ENCODE data around the gene TSHZ2.

The TSHZ2 gene

DNA sequence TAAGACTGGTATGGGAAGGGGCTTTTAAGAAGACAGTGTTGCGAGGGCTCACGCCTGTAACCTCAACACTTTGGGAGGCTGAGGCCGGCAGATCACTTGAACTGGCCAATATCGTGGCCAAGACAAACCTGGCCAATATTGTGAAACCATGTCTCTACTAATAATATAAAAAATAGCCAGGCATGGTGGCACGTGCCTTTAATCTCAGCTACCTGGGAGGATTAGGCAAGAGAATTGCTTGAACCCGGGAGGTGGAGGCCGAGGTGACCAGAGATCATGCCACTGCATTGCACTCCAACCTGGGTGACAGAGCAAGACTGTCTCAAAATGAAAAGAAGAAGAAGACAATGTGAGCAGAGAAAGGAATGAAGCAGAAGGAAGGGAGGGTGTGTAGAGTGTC is 242.2 kb downstream of the TSHZ2 start:
- DNase-seq, result no peak

DNA sequence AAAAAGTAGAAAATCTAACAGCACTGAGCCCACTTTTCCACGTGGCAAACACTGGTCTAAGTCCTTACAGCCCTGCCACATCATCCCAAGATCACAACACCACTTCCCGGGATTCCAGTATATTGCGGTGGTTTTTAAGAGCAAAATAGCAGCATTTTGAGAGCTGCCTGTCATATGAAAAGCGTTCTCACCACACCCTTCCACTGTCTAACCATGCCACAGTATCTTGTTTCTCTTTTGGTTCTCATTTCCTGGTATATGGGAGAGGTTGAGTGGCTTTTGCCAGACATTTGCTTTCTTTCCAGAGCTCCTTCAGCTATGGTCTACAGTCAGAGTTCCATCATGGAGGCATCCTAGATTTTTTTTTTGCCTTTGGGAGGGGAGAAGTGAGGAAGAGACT is 243.0 kb downstream of the TSHZ2 start:
- no peak for DNase-seq

DNA sequence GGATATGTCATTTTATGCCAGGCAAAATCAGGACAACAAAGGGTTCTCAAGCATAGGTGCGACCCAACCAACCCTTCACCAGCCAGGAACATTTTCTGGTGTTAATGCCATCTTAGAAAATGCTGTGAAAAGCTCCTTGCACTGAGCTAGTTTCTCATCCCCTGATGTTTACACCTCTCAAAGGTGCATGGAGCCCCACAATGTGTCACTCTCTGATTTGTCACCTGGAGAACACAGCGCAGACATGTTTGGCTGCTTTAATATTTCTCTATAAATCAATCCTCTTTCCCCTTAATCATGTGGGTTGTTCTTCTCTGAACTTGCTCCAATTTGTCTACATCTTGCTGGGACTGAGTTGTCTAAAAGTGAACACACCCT is 244.3 kb downstream of the TSHZ2 start:
- no peak for DNase-seq

DNA sequence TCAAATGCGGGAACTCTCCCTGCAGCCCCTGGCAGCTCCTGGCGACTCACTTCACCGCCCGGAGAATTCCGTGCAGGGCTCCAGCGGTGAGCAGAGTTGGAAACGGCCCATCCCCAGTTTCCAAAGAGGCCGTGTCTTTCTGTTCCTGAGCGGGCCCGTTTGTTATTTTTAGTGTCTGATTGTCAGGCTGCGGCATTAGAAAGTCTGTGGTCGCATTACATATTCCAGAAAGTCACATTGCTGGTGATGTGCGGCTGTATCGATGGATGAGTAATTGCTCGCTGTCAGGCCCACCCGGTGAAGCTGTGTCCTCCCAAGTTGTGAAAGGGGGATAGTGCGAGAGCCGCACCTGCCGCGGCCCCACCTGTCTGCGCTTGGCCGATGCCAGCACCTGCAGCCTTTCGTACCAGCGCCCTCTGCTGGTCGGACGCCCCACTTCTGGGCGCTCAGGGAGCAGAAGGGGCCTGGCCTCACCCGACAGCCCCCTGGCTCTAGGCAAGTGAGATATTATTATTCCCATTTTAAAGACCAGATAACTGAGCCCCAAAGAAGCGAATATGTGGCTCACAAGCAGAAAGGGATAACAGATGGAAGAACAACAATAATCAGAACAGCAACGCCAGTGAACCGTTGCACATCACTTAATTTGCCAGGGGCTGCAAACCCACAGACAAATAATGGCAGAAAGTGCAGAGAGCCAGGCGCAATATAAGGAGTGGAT is 244.9 kb downstream of the TSHZ2 start:
- DNase-seq, result peak; percentile 76

DNA sequence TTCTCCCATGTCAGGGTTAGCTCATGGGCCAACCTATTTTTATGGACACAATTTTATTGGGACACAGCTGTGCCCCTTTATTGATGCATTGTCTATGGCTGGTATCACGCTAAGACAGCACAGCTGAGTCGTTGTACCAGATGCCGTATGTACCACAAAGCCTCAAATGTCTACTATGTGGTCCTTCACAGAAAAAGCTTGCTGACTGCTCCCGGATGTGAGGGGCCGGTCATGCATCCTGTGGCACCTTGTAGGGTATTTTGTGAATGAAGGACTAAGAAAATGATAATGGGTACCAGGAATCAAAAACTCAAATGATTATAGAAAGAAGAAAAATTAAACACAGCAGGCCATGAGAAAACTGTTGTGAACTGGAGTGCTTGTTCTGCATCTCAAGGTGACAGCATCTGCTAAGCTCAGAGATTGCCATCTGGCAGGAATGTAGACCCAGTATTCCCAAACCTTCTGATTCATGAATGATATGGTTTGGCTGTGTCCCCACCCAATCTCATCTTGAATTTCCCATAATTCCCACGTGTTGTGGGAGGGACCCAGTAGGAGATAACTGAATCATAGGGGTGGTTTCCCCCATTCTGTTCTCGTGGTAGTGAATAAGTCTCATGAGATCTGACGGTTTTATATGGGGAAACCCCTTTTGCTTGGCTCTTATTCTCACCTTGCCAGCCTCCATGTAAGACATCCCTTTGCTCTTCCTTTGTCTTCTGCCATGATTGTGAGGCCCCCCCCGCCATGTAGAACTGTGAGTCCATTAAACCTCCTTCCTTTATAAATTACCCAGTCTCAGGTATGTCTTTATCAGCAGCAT is 248.5 kb downstream of the TSHZ2 start:
- peak; percentile 12 for DNase-seq

DNA sequence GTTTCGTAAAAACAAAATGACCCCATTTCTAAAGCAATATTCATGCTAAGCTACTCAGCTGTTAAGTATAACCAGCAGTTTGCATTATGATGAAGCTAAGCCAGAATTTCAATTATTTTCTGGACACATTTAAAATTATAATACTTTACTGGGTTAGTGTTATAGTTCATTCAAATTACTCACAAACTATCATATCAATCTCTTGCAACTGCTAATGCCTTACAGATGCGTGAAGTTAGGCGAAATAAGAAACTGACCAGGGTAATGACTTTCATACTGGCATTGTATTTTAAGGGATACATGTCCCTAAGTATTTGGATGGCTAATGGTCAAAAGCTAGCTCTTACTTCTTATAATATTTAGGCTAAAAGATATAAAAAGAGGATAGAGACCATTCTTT is 249.6 kb downstream of the TSHZ2 start:
- no peak for DNase-seq

DNA sequence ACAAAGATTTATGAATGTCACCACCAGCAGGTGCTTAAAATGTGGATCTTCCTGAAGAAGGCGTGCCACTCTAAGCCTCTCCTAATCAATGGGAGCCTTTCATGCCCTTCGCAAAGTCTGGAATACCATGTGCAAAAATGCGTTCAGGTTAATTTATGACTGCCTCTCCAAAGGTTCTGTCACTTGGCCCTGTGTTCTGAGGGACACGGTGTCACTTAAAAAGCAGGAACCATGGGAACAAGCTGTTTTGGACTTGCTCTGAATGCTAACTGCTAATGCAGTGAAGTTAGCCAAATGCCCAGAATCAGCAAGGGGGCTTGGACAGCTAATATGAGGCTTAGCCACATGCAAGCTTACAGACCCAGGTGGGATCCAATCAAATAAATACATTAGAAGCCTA is 250.3 kb downstream of the TSHZ2 start:
- DNase-seq, result no peak

DNA sequence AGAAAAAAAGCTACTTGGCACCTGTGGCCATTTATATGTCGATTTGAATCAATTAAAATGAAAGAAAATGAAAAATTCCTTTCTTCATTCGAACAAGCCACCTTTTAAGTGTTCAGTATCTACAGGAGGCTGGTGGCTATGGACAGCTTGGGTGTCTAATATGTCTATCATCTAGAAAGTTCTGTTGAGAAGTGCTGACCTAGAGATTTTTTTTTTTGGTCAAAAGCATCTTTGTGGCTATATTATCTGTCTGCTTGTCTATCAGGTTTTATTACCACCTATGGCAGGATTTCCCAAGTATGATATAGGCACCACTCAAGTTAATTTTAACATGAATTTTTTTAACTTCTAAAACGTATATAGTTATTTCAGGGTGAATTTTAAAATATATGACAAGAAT is 250.8 kb downstream of the TSHZ2 start:
- no peak for DNase-seq

DNA sequence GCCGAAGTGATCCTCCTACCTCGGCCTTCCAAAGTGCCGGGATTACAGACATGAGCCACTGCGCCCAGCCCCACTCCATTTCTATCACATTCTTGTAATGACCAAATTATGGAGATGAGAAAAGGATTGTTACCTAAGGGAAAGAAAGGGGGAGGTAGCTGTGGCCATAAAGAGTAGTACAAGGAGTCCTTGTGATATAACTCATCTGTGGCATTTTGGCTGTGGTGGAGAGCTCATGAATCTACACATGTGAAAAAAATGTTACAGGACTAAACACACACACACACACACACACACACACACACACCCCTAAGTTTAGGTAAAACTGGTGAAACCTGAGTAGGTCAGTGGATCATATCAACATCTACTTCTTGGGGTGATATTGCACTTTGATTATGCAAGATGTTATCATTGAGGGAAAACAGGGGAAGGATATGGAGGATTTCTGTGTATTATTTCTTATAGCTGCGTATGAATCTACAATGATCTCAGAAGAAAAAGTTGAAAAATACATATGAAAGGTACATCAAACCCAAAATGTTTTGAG is 251.5 kb downstream of the TSHZ2 start:
- no peak for DNase-seq

DNA sequence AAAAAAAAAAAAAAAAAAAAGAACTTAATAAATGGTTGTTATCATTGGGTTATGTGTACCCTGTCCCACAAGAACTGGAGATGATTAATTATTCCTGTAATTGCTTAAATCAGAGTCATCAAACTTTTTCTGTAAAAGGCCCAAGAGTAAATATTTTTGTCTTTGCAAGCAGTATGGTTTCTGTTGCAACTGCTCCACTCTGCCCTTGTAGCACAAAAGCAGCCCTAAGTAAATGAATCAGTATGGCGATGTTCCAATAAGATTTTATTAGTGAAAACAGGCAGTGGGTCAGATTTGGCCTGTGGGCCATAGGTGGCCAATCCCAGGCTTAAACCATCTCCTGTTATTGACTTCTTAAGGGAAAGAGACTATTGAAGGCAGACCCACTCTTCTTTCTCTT is 252.7 kb downstream of the TSHZ2 start:
- no peak for DNase-seq

DNA sequence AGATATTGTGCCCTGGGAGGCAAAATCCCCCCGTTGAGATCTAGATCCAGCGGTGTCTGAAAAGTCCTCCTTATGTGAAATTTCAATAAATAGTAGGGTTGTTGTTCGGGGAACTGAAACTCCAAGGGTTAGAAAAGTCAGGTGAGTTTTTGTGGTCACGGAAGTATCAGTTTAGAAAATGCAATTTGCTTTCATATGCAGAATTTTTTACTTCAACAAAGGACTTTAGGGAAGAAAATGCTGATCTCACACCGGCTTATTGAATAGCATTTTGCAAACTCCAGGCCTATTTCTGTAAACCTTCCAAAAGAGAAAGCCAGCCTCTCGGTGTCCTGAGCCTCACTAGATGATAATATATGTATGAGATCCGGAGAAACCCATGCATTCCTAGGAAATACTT is 254.7 kb downstream of the TSHZ2 start:
- DNase-seq, result no peak

DNA sequence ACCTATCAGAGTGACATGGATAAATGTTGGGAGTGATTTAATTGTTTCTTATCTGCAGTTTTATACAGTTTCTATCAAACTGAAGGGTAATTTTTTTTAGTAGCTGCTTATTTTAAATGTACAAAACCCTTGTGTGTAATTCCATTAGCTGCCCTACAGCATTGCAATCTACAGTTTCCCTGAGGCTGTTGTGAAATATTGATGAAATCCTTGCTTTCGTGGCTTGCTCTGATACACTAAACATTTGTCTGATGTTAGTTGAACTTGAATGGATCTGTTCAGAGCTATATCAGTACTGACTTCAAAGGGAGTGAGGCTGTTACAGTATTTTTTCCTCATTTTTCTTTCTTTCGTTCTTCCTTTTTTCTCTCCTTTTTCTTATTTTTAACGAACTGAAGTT is 255.4 kb downstream of the TSHZ2 start:
- DNase-seq, result no peak

DNA sequence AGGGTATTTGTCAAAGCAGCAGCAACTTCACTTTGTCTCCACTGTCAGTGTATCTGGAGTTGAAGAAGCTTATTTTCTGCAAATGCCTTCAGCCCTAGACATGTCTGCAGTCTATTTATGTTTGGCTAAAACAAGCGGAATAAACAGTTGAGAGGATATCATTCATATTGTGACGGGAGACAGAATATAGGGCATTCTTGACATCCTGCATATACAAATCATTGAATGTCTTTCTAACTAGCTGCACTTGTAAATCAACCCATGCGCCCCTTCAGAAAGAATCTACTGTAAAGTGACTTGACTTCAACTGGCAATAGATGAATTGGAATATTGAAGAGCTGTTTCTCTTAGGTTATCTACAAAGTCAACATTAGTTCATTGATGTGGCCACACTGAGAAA is 258.9 kb downstream of the TSHZ2 start:
- DNase-seq, result no peak

DNA sequence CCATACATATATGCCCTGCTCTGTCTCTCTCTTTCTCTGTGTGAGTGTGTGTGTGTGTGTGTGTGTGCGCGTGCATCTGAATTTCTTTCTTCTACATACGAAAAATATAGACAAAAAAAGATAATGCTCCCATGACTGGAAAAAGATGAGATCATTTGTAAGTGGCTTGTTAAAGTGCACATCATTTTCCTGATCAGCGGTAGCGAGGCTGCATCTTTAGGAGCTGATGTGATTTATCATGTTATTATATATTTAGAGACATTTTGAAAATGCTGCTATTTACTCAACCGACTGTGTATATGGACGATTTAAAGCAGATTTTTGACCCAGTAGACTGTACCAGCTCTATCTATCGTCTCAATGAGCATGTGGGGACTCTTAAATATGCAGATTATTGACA is 265.3 kb downstream of the TSHZ2 start:
- no peak for DNase-seq

DNA sequence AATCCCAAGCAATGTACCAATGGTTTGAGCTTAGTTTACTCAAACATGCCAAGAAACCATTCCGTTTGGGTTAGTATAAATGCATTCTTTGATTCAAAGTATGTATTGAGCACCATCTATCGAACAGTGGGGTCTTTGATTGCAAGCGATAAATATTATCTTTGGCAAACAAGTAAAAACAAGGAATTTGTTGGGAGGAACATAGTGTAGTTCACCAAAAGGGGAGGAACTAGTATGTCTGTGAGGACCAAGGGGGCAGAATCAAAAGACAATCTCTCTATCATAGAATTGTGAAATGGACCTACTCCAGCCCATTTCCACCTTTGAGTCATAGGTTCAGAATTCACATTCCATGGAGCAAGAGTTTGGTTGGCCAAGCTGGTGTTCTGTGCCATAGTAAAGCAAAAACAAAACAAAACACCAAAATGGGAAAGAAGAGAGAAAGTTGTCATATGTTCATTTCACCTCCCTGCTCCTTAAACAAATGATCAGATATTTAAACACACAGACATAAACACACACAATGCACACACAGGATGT is 266.0 kb downstream of the TSHZ2 start:
- no peak for DNase-seq

DNA sequence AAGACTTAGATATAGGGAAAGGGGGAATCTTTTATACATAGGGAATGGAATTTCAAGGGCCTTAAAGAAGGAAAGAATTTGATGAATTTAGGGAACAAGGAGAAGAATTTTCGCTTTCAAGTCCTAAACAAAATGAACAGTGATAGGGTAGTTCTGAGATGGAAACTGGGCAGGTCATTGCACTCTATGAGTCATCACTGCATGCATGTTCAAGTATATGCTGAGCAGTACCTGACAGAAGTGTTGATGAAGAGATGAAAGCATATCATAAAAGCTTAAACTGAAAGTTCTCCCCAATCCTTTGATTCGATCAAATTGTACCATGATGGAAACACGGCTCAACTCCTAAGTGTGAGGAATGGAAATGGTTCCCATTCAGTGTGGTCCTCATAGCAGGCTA is 271.0 kb downstream of the TSHZ2 start:
- no peak for DNase-seq

DNA sequence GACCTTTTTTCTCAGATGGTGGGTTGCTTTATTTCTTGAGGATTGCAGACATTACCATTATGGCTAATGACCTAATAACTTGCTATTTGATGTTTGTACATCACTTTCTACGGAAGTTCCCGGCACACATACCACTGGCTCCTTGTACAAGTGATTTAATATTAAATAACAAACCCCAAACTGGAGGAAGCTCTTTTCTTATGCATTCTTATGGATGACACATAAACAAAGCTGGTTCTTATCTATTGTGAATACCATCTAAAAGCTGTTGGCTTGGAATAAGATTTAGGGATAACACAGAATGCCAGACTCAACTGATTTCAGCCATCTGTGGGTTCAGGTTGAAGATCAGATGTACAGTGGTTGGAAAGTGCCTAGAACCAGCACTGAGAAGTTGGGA is 272.6 kb downstream of the TSHZ2 start:
- no peak for DNase-seq

DNA sequence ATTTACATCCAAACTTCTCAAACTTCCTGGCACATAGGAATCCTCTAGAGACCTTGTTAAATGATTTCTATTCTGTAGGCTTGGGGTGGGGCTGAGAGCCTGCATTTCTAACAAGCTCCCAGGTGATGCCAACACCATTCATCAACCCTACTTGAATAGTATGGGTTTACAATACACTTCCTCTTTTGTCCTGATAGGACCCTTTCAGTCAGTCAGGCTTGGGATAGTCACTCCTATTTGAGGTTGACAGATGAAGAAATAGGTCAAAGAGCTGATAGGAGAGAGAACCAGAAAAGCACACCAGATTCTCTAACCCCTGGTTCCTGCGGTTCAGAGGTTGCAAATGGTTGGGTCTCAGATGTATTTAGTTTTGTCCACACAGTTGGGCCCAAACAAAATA is 273.4 kb downstream of the TSHZ2 start:
- DNase-seq, result no peak

DNA sequence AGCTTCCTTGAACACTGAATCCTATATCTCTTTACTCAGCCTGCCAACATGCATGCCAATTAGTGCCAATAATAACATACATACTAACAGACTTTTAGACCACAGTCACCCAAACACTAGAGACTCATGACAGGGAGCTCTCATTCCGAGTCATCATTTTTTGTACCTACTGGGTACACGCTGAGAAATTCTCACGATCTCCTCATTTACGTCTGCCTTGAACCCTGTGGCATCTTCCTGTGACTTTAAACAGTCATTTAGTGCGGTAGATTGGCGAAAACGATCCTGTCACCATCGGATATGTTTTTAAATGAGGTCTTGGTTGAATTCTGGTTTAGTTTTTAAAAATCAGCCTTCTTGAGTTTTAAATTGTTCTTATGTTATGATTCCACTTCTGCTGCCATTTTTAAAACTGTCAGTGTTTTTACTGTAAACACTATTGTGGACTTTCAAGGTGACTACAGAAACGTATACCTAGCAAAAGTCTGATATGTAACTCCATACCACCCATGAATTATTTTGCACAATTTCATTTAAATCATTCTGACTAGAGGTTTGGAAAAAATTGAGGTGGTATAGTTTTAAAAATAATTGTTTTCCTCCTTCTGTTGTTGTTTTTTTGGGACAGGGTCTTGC is 275.4 kb downstream of the TSHZ2 start:
- no peak for DNase-seq

DNA sequence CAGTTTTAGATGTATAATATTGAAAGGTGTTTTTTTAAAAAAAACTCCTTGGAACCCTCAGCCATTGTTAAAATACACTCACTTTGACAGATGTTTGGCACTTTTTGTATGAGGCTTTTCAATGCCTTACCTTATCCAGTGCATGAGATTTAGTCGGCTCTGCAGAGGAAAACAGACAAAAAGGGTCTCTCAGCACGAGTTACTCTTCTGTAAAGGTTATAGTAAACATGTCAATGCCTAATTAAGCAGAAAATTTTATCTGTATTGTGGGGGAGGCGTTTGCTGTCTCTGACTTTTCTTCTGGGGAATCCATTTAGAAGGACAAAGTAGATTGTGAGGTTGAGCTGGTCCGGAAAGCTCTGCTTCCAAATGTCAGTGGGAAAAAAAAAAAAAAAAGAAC is 278.3 kb downstream of the TSHZ2 start:
- no peak for DNase-seq

DNA sequence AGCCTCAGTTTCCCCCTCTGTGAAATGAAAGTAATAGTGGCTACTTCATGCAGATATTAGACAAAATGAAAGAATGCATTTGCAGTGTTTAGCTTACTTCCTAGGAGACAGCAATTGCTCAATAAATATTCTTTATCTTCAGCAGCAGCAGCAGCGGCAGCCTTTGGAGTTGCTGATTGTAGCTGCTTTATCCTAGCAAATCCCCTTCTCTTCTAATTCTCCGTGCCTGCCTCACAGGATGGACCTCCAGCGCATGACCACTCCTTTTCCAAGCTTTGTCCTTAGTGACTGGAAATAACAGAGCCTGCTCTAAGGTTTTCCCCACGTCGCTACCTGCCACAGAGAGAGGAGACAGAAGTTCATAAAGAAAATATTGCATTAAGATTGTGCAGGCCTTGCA is 279.8 kb downstream of the TSHZ2 start:
- DNase-seq, result no peak

DNA sequence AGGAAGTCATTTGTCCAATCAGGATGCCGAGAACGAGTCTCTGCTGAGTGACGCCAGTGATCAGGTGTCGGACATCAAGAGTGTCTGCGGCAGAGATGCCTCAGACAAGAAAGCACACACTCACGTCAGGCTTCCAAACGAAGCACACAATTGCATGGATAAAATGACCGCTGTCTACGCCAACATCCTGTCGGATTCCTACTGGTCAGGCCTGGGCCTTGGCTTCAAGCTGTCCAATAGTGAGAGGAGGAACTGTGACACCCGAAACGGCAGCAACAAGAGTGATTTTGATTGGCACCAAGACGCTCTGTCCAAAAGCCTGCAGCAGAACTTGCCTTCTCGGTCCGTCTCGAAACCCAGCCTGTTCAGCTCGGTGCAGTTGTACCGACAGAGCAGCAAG is 281.5 kb downstream of the TSHZ2 start:
- no peak for DNase-seq

DNA sequence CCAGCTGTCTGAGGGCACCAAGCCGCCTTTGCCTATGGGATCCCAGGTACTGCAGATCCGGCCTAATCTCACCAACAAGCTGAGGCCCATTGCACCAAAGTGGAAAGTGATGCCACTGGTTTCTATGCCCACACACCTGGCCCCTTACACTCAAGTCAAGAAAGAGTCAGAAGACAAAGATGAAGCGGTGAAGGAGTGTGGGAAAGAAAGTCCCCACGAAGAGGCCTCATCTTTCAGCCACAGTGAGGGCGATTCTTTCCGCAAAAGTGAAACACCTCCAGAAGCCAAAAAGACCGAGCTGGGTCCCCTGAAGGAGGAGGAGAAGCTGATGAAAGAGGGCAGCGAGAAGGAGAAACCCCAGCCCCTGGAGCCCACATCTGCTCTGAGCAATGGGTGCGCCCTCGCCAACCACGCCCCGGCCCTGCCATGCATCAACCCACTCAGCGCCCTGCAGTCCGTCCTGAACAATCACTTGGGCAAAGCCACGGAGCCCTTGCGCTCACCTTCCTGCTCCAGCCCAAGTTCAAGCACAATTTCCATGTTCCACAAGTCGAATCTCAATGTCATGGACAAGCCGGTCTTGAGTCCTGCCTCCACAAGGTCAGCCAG is 283.0 kb downstream of the TSHZ2 start:
- DNase-seq, result no peak

Data from NCI-H82 (cell line).